H1 (cell line): ENCODE data around the gene CELF3. TPM values are rescaled to one million over a fixed set of nuclear protein-coding genes. Genes with fewer than 3 reads are reported as not detected.

Source experiments
- CTCF ChIA-PET: fragments of 300-600 bp; sonication (Branson Sonifier 250); formaldehyde crosslinking; loops from one replicate; lab custom pipeline; 2021; ENCODE audit not compliant: partially characterized antibody; lab: Charles Lee
- POLR2A ChIA-PET: fragments of 300-600 bp; sonication (Branson Sonifier 250); formaldehyde crosslinking; loops from one replicate; lab custom pipeline; 2021; ENCODE audit warnings: inconsistent platforms; ENCODE audit not compliant: partially characterized antibody; lab: Charles Lee
- DNase-seq, 2 experiments: peaks; one replicate each; pipeline versions ENCODE4 v3.0.0 to v3.0.0-alpha.2; 2010 to 2022; ENCODE audit warnings: low spot score in 2 of 2, low read depth in 1 of 2, mixed read lengths in 1 of 2
- FAIRE-seq: peaks from 2 replicates; lab custom pipeline; 2011; peaks lifted over from hg19 to GRCh38; lab: Jason Lieb, UNC
- H2AFZ ChIP-seq: 2 replicates; pipeline ENCODE4 v1.8.1; 2012; ENCODE audit warnings: low read length, inconsistent platforms
- H2AK5ac ChIP-seq: 2 replicates; pipeline ENCODE4 v1.6.1; 2013; ENCODE audit warnings: low read depth, low read length
- H2BK120ac ChIP-seq: replicated peaks from 2 replicates; pipeline ENCODE3; 2013; ENCODE audit warnings: low read depth, low read length, inconsistent platforms
- H2BK12ac ChIP-seq: 2 replicates; pipeline ENCODE4 v1.6.1; 2013; ENCODE audit warnings: low read depth, low read length
- H2BK15ac ChIP-seq: 2 replicates; pipeline ENCODE4 v1.6.1; 2013; ENCODE audit warnings: low read length
- H2BK20ac ChIP-seq: 2 replicates; pipeline ENCODE4 v1.6.1; 2013; ENCODE audit warnings: low read length
- H2BK5ac ChIP-seq: 2 replicates; pipeline ENCODE4 v1.6.1; 2013; ENCODE audit warnings: low read depth, low read length
- H3K14ac ChIP-seq: 2 replicates; pipeline ENCODE4 v1.6.1; 2013; ENCODE audit warnings: inconsistent platforms; ENCODE audit not compliant: insufficient read length
- H3K18ac ChIP-seq: 2 replicates; pipeline ENCODE4 v1.6.1; 2013; ENCODE audit warnings: low read length; ENCODE audit errors: extremely low read depth
- H3K23ac ChIP-seq: 2 replicates; pipeline ENCODE4 v1.6.1; 2013; ENCODE audit warnings: inconsistent platforms; ENCODE audit not compliant: insufficient read length
- H3K23me2 ChIP-seq: 2 replicates; pipeline ENCODE4 v1.6.1; 2013; ENCODE audit warnings: low read depth, low read length
- H3K27ac ChIP-seq: 2 replicates; pipeline ENCODE4 v1.6.1; 2011; ENCODE audit warnings: low read depth, low read length, inconsistent platforms
- H3K27me3 ChIP-seq, 4 experiments: replicated peaks in 1 of 4; 1 replicate in 1 of 4; 2 replicates in 3 of 4; pipeline versions ENCODE4 v1.6.1 to v1.8.1; 2011 to 2013; ENCODE audit warnings: low read length in 3 of 4, mild to moderate bottlenecking in 3 of 4, inconsistent platforms in 2 of 4, mixed read lengths in 2 of 4, moderate library complexity in 1 of 4; ENCODE audit not compliant: control insufficient read depth in 3 of 4, insufficient read depth in 3 of 4; ENCODE audit errors: extremely low read depth in 1 of 4
- H3K36me3 ChIP-seq, 4 experiments: 2 replicates each; pipeline versions ENCODE4 v1.6.1 to v1.8.1; 2011 to 2013; ENCODE audit warnings: mild to moderate bottlenecking in 4 of 4, low read length in 3 of 4, moderate library complexity in 2 of 4, control low read depth in 1 of 4, inconsistent platforms in 1 of 4; ENCODE audit not compliant: insufficient read depth in 4 of 4, control insufficient read depth in 2 of 4
- H3K4ac ChIP-seq: replicated peaks from 2 replicates; pipeline ENCODE3; 2013; ENCODE audit warnings: low read length, low read depth, mixed read lengths, inconsistent platforms; ENCODE audit not compliant: insufficient read length
- H3K4me1 ChIP-seq, 4 experiments: replicated peaks in 1 of 4; 1 replicate in 1 of 4; 2 replicates in 3 of 4; pipeline versions ENCODE4 v1.6.1 to v1.8.1; 2011 to 2013; ENCODE audit warnings: low read length in 3 of 4, inconsistent platforms in 2 of 4, mixed read lengths in 1 of 4; ENCODE audit not compliant: insufficient read depth in 4 of 4, control insufficient read depth in 3 of 4
- H3K4me2 ChIP-seq, 2 experiments: 2 replicates each; pipeline versions ENCODE4 v1.6.1 to v1.8.1; 2011 to 2013; ENCODE audit warnings: low read depth in 2 of 2, low read length in 2 of 2, control low read depth in 1 of 2, inconsistent platforms in 1 of 2, mild to moderate bottlenecking in 1 of 2; ENCODE audit not compliant: insufficient read depth in 1 of 2
- H3K4me3 ChIP-seq, 4 experiments: fragments of 200-600, 300-600 bp in 1 of 4; sonication (generic), shearing (Covaris generic), sonication (Bioruptor Twin) in 1 of 4; 2 replicates each; pipeline versions ENCODE4 v1.5.1 to v1.8.1; 2011 to 2016; ENCODE audit warnings: low read length in 4 of 4, low read depth in 3 of 4, control low read depth in 2 of 4, inconsistent platforms in 2 of 4, mild to moderate bottlenecking in 2 of 4, mixed read lengths in 1 of 4, moderate library complexity in 1 of 4; ENCODE audit not compliant: insufficient read depth in 2 of 4; ENCODE audit errors: extremely low read depth in 1 of 4
- H3K56ac ChIP-seq: replicated peaks from 2 replicates; pipeline ENCODE3; 2013; ENCODE audit warnings: low read depth, mild to moderate bottlenecking, mixed read lengths, low read length, inconsistent platforms; ENCODE audit not compliant: insufficient read length
- H3K79me1 ChIP-seq: 2 replicates; pipeline ENCODE4 v1.6.1; 2013; ENCODE audit warnings: low read depth, low read length, control low read depth
- H3K79me2 ChIP-seq, 2 experiments: 2 replicates each; pipeline versions ENCODE4 v1.6.1 to v1.8.1; 2012 to 2013; ENCODE audit warnings: low read length in 2 of 2, mild to moderate bottlenecking in 2 of 2, inconsistent platforms in 1 of 2; ENCODE audit not compliant: insufficient read depth in 2 of 2, control insufficient read depth in 1 of 2
- H3K9ac ChIP-seq, 4 experiments: replicated peaks in 1 of 4; 1 replicate in 1 of 4; 2 replicates in 3 of 4; pipeline versions ENCODE4 v1.6.1 to v1.8.1; 2011 to 2013; ENCODE audit warnings: low read depth in 3 of 4, low read length in 3 of 4, control low read depth in 2 of 4, mild to moderate bottlenecking in 2 of 4, moderate library complexity in 2 of 4, inconsistent platforms in 1 of 4; ENCODE audit errors: extremely low read depth in 1 of 4
- H3K9me3 ChIP-seq, 2 experiments: 2 replicates each; pipeline versions ENCODE4 v1.6.1 to v1.8.1; 2012 to 2013; ENCODE audit warnings: mild to moderate bottlenecking in 2 of 2, moderate library complexity in 2 of 2, control low read depth in 1 of 2, inconsistent platforms in 1 of 2, low read depth in 1 of 2, low read length in 1 of 2, mixed read lengths in 1 of 2; ENCODE audit not compliant: insufficient read depth in 2 of 2
- H4K20me1 ChIP-seq, 2 experiments: replicated peaks in 1 of 2; 2 replicates each; pipeline versions ENCODE3 to v1.8.1; 2011 to 2013; ENCODE audit warnings: inconsistent platforms in 2 of 2, low read length in 2 of 2, mild to moderate bottlenecking in 1 of 2; ENCODE audit not compliant: insufficient read depth in 2 of 2, control insufficient read depth in 1 of 2
- H4K5ac ChIP-seq: 2 replicates; pipeline ENCODE4 v1.6.1; 2013; ENCODE audit warnings: low read length, low read depth, mixed read lengths, inconsistent platforms; ENCODE audit not compliant: insufficient read length
- H4K8ac ChIP-seq: 2 replicates; pipeline ENCODE4 v1.8.0; 2013; ENCODE audit warnings: mild to moderate bottlenecking, moderate library complexity, low read length, inconsistent platforms; ENCODE audit not compliant: insufficient read depth; ENCODE audit errors: extremely low read depth
- H4K91ac ChIP-seq: replicated peaks from 2 replicates; pipeline ENCODE3; 2013; ENCODE audit warnings: low read length, mixed read lengths, inconsistent platforms; ENCODE audit not compliant: insufficient read length
- BACH1 ChIP-seq: IDR thresholded peaks from 2 replicates; pipeline ENCODE4 v1.6.1; 2012; ENCODE audit warnings: low read length, improper control_type of control experiment
- BCL11A ChIP-seq, 2 experiments: IDR thresholded peaks; one replicate each; pipeline ENCODE4 v1.6.1; 2011; ENCODE audit warnings: low read depth in 2 of 2, low read length in 2 of 2, mild to moderate bottlenecking in 2 of 2
- CTBP2 ChIP-seq: IDR thresholded peaks from 2 replicates; pipeline ENCODE4 v1.7.0; 2011; ENCODE audit warnings: borderline replicate concordance, mild to moderate bottlenecking, moderate library complexity, mixed read lengths, low read length; ENCODE audit not compliant: insufficient read depth, insufficient read length
- JUN ChIP-seq: IDR thresholded peaks from 2 replicates; pipeline ENCODE4 v1.6.1; 2011; ENCODE audit warnings: low read depth, mild to moderate bottlenecking, improper control_type of control experiment, low read length
- JUND ChIP-seq: IDR thresholded peaks from 2 replicates; pipeline ENCODE4 v1.6.1; 2011; ENCODE audit warnings: mild to moderate bottlenecking, improper control_type of control experiment, low read length
- KDM5A ChIP-seq: fragments of 200-600 bp; IDR thresholded peaks from 2 replicates; pipeline ENCODE4 v1.7.1; 2012; ENCODE audit warnings: mild to moderate bottlenecking, low read length, inconsistent platforms, mixed read lengths
- SP1 ChIP-seq: IDR thresholded peaks from 2 replicates; pipeline ENCODE4 v1.6.1; 2011; ENCODE audit warnings: low read depth, low read length
- SP2 ChIP-seq: IDR thresholded peaks from 2 replicates; pipeline ENCODE4 v1.6.1; 2012; ENCODE audit warnings: mild to moderate bottlenecking, low read length, inconsistent platforms
- TAF7 ChIP-seq: optimal IDR thresholded peaks from 2 replicates; pipeline ENCODE3; 2011; ENCODE audit warnings: low read depth, mild to moderate bottlenecking, inconsistent platforms, low read length, moderate library complexity, borderline replicate concordance
- TEAD4 ChIP-seq: IDR thresholded peaks from 2 replicates; pipeline ENCODE4 v1.6.1; 2012; ENCODE audit warnings: low read depth, low read length, inconsistent platforms, mixed read lengths
- WGBS, 2 experiments: shearing (Covaris generic) in 1 of 2; methylation state at CpG; one replicate each; pipeline versions ENCODE4 v1.1.6 to v1.1.7; 2013 to 2015; ENCODE audit warnings: low lambda C conversion rate in 2 of 2, mixed read lengths in 2 of 2, inconsistent platforms in 1 of 2, low coverage in 1 of 2, missing lambda C conversion rate in 1 of 2; ENCODE audit not compliant: insufficient replicate concordance in 2 of 2, insufficient coverage in 1 of 2, insufficient read length in 1 of 2; ENCODE audit errors: extremely low coverage in 1 of 2, missing lambda C conversion rate in 1 of 2; 5-methylcytosine and 5-hydroxymethylcytosine counted together
- polyA plus RNA-seq, 7 experiments: library from polyadenylated mRNA; depleted of rRNA in 3 of 7; stranded (reverse) in 5 of 7; unstranded in 2 of 7; fragments of >200 nt in 5 of 7; fragments of 200-250 nt in 2 of 7; gene quantifications; 1 replicate in 5 of 7; 2 replicates in 1 of 7; 4 replicates in 1 of 7; pipeline versions ENCODE4 v1.2.1 to v1.2.3, GENCODE V29; 2011 to 2013; ENCODE audit warnings: missing spikeins in 2 of 7, mixed read lengths in 2 of 7
- total RNA-seq: library from RNA; stranded (reverse); fragmentation: NEBNext Ultra II Directional; extraction: Animal tissue kit (Norgen Biotek cat#: 25700); gene quantifications from 2 replicates; pipeline ENCODE4 v1.2.1, GENCODE V29; 2021
- TF ChIP-seq, protein P1 (sequence below): IDR thresholded peaks from 2 replicates; pipeline ENCODE4 v1.6.1; 2012; ENCODE audit warnings: inconsistent platforms
- TF ChIP-seq, protein P2 (sequence below): IDR thresholded peaks from 2 replicates; pipeline ENCODE4 v1.6.1; 2011; ENCODE audit warnings: low read depth, mild to moderate bottlenecking, low read length; ENCODE audit not compliant: insufficient read depth

CELF3 gene
- total and polyA plus RNA-seq, 2 of the 8 experiments (the other 6 are each of a cell fraction or from before 2014, with no cell fraction given) = 0.34 to 1.2 TPM

DNA sequence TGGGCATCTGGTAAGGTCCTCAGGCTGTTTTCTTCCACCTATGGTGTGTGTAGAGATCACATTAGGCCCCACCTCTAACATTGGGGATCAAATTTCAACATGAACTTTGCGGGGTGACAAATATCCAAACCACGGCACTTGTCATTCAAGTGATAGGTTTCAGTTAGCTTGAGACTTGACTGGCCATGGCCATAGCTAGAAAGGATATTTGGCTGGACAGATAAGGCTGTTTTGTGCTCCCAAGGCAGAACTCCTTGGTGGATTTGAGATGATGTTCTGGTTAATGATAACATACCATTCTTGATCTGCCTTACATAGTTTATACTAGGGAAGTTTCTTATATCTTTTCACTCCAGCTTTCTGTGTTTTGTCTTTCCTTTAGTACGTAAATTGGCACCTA is 48.5 kb downstream of the CELF3 start:
- no peak overlapping the region for H2BK15ac ChIP-seq
- WGBS, 2 experiments = 86% methylated on average over 3 of the region's 3 CpGs; no CpG with 5 or more reads in 1 of the 2 experiments
- no peaks in the 10 kb centered on the region for H3K9me3 ChIP-seq
- peaks cover 0 to 12% (median 2%) of the 10 kb centered on the region in 4 experiments; a peak in 4 of 8 replicates for H3K36me3 ChIP-seq
- H4K8ac ChIP-seq = no peak overlapping the region
- no peak overlapping the region for H3K23ac ChIP-seq
- H3K4me2 ChIP-seq = no peak overlapping the region
- no peak overlapping the region; the same call in 1 of the 2 replicates for H2BK20ac ChIP-seq
- no peak overlapping the region for H4K91ac ChIP-seq
- no peak overlapping the region for H3K18ac ChIP-seq
- no peak overlapping the region for H2BK12ac ChIP-seq
- H2AK5ac ChIP-seq = no peak overlapping the region
- ChIA-PET CTCF (interaction anchor here (1.3 to 1.5 kb wide), 2 partner anchors 27 to 75 kb away, joined by 3 to 4 read pairs; no protein-coding TSS in a partner anchor), POLR2A (no interaction called here)
- H2BK5ac ChIP-seq = no peak overlapping the region
- H3K27ac ChIP-seq = no peak overlapping the region
- no peaks in the 10 kb centered on the region for H4K20me1 ChIP-seq
- H3K79me2 ChIP-seq = no peaks in the 10 kb centered on the region
- no peaks in the 10 kb centered on the region for H3K27me3 ChIP-seq
- H3K23me2 ChIP-seq = no peaks in the 10 kb centered on the region
- H2BK120ac ChIP-seq = no peak overlapping the region
- no peaks in the 10 kb centered on the region for H3K4me1 ChIP-seq
- H3K4me3 ChIP-seq = no peak overlapping the region
- no peak overlapping the region for H3K14ac ChIP-seq
- no peak overlapping the region for H3K9ac ChIP-seq
- no peaks in the 10 kb centered on the region for H3K79me1 ChIP-seq
- H3K4ac ChIP-seq = no peak overlapping the region
- DNase-seq (no peak), FAIRE-seq (no peak)
- H4K5ac ChIP-seq = no peak overlapping the region
- no peak overlapping the region for H2AFZ ChIP-seq
- H3K56ac ChIP-seq = no peak overlapping the region
- TF ChIP-seq SP2 = no peak
- no peak for TF ChIP-seq CTBP2
- TF ChIP-seq, protein P1, sequence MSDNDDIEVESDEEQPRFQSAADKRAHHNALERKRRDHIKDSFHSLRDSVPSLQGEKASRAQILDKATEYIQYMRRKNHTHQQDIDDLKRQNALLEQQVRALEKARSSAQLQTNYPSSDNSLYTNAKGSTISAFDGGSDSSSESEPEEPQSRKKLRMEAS = no peak
- no peak for TF ChIP-seq TAF7
- TF ChIP-seq BACH1 = no peak
- no peak for TF ChIP-seq SP1
- no peak for TF ChIP-seq JUN
- TF ChIP-seq BCL11A (IDR thresholded peaks at IDR 0.05; ENCODE audit: low read depth in 2 of 2, low read length in 2 of 2) = no peak
- no peak for TF ChIP-seq TEAD4
- TF ChIP-seq JUND = no peak
- TF ChIP-seq, protein P2, sequence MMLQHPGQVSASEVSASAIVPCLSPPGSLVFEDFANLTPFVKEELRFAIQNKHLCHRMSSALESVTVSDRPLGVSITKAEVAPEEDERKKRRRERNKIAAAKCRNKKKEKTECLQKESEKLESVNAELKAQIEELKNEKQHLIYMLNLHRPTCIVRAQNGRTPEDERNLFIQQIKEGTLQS = no peak
- no peak for TF ChIP-seq KDM5A
